HepG2 (cell line): Measurements from ENCODE around the gene BUD23. TPM values are rescaled to one million over a fixed set of nuclear protein-coding genes. Genes with fewer than 3 reads are reported as not detected.

Experiments used
- FOSL2 ChIP-seq: sonication (generic); formaldehyde crosslinking; IDR thresholded peaks from 2 replicates; pipeline ENCODE4 v1.4.0; 2020; ENCODE audit warnings: missing genetic modification reagents
- IRX3 ChIP-seq: sonication (generic); formaldehyde crosslinking; IDR thresholded peaks from 2 replicates; pipeline ENCODE4 v1.8.1; 2023; ENCODE audit warnings: mild to moderate bottlenecking, low read depth, missing genetic modification reagents, borderline replicate concordance
- MEF2D ChIP-seq: sonication (generic); formaldehyde crosslinking; IDR thresholded peaks from 2 replicates; pipeline ENCODE4 v1.5.1; 2020; ENCODE audit warnings: mild to moderate bottlenecking, missing genetic modification reagents
- PLRG1 ChIP-seq: fragments of 450-650 bp; conservative IDR thresholded peaks from 2 replicates; pipeline ENCODE4 v1.6.1; 2016
- REXO4 ChIP-seq: sonication (generic); formaldehyde crosslinking; IDR thresholded peaks from 2 replicates; pipeline ENCODE4 v1.8.0; 2022; ENCODE audit warnings: missing genetic modification reagents, mild to moderate bottlenecking, borderline replicate concordance
- SIN3B ChIP-seq: fragments of 150-350 bp; IDR thresholded peaks from 2 replicates; pipeline ENCODE4 v1.6.1; 2014; ENCODE audit warnings: low read length
- TBP ChIP-seq: sonication (generic); formaldehyde crosslinking; IDR thresholded peaks from 2 replicates; pipeline ENCODE4 v1.5.0; 2020; ENCODE audit warnings: missing genetic modification reagents
- ZIK1 ChIP-seq: sonication (generic); formaldehyde crosslinking; IDR thresholded peaks from 2 replicates; pipeline ENCODE4 v1.5.0; 2020; ENCODE audit warnings: mild to moderate bottlenecking, low read depth, missing genetic modification reagents, borderline replicate concordance
- ZNF724P ChIP-seq: sonication (generic); formaldehyde crosslinking; IDR thresholded peaks from 2 replicates; pipeline ENCODE4 v1.8.0; 2022; ENCODE audit warnings: missing genetic modification reagents, borderline replicate concordance
- ZSCAN21 ChIP-seq: sonication (generic); formaldehyde crosslinking; IDR thresholded peaks from 2 replicates; pipeline ENCODE4 v1.8.0; 2022; ENCODE audit warnings: mild to moderate bottlenecking, missing genetic modification reagents, moderate library complexity, borderline replicate concordance
- polyA plus RNA-seq, 8 experiments: library from polyadenylated mRNA; depleted of rRNA in 3 of 8; stranded (reverse) in 7 of 8; unstranded in 1 of 8; fragments of >200 nt; fragmentation: Illumina TruSeq in 4 of 8; extraction: Trizol in 4 of 8; gene quantifications; 2 replicates each; pipeline versions ENCODE4 v1.2.1 to v1.2.3, GENCODE V29; 2011 to 2016; ENCODE audit warnings: low read depth in 4 of 8, missing spikeins in 1 of 8, mixed read lengths in 1 of 8; ENCODE audit not compliant: insufficient read depth in 1 of 8
- total RNA-seq, 5 experiments: library from RNA; depleted of rRNA; stranded (reverse); fragments of >200 nt; fragmentation: Illumina TruSeq; extraction: Trizol; gene quantifications; 2 replicates each; pipeline ENCODE4 v1.2.3, GENCODE V29; 2016; ENCODE audit warnings: low read depth in 1 of 5
- TF ChIP-seq, protein P1 (sequence below): sonication (generic); formaldehyde crosslinking; IDR thresholded peaks from 2 replicates; pipeline ENCODE4 v1.5.0; 2020; ENCODE audit warnings: missing genetic modification reagents
- TF ChIP-seq, protein P2 (sequence below): sonication (generic); formaldehyde crosslinking; IDR thresholded peaks from 2 replicates; pipeline ENCODE4 v1.8.0; 2022; ENCODE audit warnings: mild to moderate bottlenecking, missing genetic modification reagents, moderate library complexity
- TF ChIP-seq, protein P3 (sequence below), 2 experiments: fragments of 450-650 bp in 1 of 2; sonication (generic) in 1 of 2; formaldehyde crosslinking; IDR thresholded peaks; 2 replicates each; pipeline versions ENCODE4 v1.5.0 to v1.8.0; 2020 to 2022; ENCODE audit warnings: mild to moderate bottlenecking in 1 of 2, missing genetic modification reagents in 1 of 2
- TF ChIP-seq, protein P4 (sequence below): sonication (generic); formaldehyde crosslinking; IDR thresholded peaks from 2 replicates; pipeline ENCODE4 v1.8.0; 2022; ENCODE audit warnings: low read depth, missing genetic modification reagents
- TF ChIP-seq, protein P5 (sequence below): fragments of 450-650 bp; IDR thresholded peaks from 2 replicates; pipeline ENCODE4 v1.6.1; 2017; ENCODE audit warnings: mild to moderate bottlenecking
- TF ChIP-seq, protein P6 (sequence below): IDR thresholded peaks from 2 replicates; pipeline ENCODE4 v1.6.1; 2016; ENCODE audit warnings: low read depth, control low read depth
- TF ChIP-seq, protein P7 (sequence below): sonication (generic); formaldehyde crosslinking; IDR thresholded peaks from 2 replicates; pipeline ENCODE4 v1.4.0; 2020; ENCODE audit warnings: mild to moderate bottlenecking, low read depth, missing genetic modification reagents

BUD23 gene
- total and polyA plus RNA-seq, 2 of the 13 experiments (the other 11 are each of a cell fraction or from before 2014, with no cell fraction given), result 47.5 to 54.5 TPM

DNA sequence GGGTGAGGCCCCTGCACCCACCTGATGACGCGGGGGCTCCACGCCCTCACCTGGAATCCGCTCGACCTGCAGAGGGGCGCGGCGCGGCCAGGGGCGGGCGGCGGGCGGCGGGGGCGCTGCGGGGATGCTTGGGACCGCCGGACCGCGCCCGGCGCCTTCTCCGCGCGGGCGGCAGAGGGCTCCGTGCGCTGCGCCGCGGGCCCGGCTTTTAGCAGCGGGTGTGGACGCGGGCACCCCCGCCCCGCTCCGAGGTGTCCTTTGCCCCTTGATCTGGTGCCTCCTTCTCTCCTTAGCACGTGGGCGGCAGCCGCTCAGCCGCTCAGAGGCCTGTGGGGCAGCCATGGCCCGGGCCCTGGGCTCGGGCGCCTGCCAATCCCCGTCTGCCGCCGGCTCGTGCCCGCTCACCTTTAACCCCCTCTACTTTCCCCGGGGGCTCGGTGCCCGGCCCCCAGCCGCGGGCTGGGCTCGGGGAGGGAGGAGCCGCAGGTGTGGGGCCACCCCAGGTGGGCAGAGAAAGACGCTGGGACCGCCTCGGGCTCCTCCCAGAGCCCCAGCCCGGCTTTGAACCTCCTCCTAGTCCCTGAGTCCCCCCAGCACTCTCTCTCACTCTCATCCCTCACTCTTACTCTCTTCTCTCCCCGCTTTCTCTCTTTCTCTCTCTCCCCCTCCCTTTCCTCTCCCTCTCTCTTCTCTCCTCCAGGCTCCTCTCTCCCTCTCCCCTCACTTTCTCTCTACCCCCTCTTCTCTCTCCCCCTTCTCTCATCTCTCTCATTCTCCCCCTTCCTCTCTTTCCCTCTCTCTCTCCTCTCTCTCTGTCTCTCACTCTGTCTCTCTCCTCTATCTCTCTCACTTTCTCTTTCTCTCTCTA, 35.4 kb upstream of the BUD23 start (continued):
- TF ChIP-seq PLRG1 (no peak), ZSCAN21 (CRISPR knock-in tag) (peak; percentile 64; the same call in 1 of the 2 replicates), ZNF724P (CRISPR knock-in tag) (no peak), REXO4 (no peak), ZIK1 (CRISPR knock-in tag) (peak; percentile 52; the same call in 1 of the 2 replicates), MEF2D (0 out of 2 replicates have a peak, but pooled peaks have one; percentile 63), IRX3 (no peak), FOSL2 (CRISPR knock-in tag) (peak; percentile 42), SIN3B (no peak), TBP (CRISPR knock-in tag) (no peak)
- TF ChIP-seq, protein P1, sequence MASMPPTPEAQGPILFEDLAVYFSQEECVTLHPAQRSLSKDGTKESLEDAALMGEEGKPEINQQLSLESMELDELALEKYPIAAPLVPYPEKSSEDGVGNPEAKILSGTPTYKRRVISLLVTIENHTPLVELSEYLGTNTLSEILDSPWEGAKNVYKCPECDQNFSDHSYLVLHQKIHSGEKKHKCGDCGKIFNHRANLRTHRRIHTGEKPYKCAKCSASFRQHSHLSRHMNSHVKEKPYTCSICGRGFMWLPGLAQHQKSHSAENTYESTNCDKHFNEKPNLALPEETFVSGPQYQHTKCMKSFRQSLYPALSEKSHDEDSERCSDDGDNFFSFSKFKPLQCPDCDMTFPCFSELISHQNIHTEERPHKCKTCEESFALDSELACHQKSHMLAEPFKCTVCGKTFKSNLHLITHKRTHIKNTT, result no peak
- TF ChIP-seq, protein P2, sequence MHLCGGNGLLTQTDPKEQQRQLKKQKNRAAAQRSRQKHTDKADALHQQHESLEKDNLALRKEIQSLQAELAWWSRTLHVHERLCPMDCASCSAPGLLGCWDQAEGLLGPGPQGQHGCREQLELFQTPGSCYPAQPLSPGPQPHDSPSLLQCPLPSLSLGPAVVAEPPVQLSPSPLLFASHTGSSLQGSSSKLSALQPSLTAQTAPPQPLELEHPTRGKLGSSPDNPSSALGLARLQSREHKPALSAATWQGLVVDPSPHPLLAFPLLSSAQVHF, result no peak
- TF ChIP-seq, protein P3, sequence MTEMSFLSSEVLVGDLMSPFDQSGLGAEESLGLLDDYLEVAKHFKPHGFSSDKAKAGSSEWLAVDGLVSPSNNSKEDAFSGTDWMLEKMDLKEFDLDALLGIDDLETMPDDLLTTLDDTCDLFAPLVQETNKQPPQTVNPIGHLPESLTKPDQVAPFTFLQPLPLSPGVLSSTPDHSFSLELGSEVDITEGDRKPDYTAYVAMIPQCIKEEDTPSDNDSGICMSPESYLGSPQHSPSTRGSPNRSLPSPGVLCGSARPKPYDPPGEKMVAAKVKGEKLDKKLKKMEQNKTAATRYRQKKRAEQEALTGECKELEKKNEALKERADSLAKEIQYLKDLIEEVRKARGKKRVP (CRISPR knock-in tag; IDR thresholded peaks at IDR 0.05), result peak in 1 of 2 experiments; percentile 45; a peak in 1 of 4 replicates
- TF ChIP-seq, protein P4, sequence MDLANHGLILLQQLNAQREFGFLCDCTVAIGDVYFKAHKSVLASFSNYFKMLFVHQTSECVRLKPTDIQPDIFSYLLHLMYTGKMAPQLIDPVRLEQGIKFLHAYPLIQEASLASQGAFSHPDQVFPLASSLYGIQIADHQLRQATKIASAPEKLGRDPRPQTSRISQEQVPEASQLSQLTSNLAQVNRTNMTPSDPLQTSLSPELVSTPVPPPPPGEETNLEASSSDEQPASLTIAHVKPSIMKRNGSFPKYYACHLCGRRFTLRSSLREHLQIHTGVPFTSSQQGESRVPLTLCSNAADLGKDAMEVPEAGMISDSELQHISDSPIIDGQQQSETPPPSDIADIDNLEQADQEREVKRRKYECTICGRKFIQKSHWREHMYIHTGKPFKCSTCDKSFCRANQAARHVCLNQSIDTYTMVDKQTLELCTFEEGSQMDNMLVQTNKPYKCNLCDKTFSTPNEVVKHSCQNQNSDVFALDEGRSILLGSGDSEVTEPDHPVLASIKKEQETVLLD (CRISPR knock-in tag), result no peak
- TF ChIP-seq, protein P5, sequence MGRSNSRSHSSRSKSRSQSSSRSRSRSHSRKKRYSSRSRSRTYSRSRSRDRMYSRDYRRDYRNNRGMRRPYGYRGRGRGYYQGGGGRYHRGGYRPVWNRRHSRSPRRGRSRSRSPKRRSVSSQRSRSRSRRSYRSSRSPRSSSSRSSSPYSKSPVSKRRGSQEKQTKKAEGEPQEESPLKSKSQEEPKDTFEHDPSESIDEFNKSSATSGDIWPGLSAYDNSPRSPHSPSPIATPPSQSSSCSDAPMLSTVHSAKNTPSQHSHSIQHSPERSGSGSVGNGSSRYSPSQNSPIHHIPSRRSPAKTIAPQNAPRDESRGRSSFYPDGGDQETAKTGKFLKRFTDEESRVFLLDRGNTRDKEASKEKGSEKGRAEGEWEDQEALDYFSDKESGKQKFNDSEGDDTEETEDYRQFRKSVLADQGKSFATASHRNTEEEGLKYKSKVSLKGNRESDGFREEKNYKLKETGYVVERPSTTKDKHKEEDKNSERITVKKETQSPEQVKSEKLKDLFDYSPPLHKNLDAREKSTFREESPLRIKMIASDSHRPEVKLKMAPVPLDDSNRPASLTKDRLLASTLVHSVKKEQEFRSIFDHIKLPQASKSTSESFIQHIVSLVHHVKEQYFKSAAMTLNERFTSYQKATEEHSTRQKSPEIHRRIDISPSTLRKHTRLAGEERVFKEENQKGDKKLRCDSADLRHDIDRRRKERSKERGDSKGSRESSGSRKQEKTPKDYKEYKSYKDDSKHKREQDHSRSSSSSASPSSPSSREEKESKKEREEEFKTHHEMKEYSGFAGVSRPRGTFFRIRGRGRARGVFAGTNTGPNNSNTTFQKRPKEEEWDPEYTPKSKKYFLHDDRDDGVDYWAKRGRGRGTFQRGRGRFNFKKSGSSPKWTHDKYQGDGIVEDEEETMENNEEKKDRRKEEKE, result no peak
- TF ChIP-seq, protein P6, sequence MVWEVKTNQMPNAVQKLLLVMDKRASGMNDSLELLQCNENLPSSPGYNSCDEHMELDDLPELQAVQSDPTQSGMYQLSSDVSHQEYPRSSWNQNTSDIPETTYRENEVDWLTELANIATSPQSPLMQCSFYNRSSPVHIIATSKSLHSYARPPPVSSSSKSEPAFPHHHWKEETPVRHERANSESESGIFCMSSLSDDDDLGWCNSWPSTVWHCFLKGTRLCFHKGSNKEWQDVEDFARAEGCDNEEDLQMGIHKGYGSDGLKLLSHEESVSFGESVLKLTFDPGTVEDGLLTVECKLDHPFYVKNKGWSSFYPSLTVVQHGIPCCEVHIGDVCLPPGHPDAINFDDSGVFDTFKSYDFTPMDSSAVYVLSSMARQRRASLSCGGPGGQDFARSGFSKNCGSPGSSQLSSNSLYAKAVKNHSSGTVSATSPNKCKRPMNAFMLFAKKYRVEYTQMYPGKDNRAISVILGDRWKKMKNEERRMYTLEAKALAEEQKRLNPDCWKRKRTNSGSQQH (CRISPR knock-in tag), result no peak
- TF ChIP-seq, protein P7, sequence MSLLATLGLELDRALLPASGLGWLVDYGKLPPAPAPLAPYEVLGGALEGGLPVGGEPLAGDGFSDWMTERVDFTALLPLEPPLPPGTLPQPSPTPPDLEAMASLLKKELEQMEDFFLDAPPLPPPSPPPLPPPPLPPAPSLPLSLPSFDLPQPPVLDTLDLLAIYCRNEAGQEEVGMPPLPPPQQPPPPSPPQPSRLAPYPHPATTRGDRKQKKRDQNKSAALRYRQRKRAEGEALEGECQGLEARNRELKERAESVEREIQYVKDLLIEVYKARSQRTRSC (CRISPR knock-in tag), result no peak
